ENCODE measurements around the gene GPAT3. TPM values are rescaled to one million over a fixed set of nuclear protein-coding genes. Genes with fewer than 3 reads are reported as not detected.
"Not testable (repeated sequence)": the region's sequence is repeated elsewhere in the genome, so short reads cannot be mapped to it uniquely, and the experiment has no call there.

The GPAT3 gene
- total RNA-seq, 4 donors from 2014 or later = 11.8 to 23.4 (median 21.0) TPM

GRCh38 chr4:83563998-83564397 is 28.1 kb downstream of the GPAT3 start:
- ATAC-seq (ENCODE audit: low FRiP score) = no peak
- DNase-seq (ENCODE audit: low spot score) = no peak
- TF ChIP-seq CTCF (IDR thresholded peaks at IDR 0.05) = no peak

GRCh38 chr4:83568062-83568461 is 32.2 kb downstream of the GPAT3 start:
- no peak for ATAC-seq (ENCODE audit: low FRiP score)
- no peak for DNase-seq (ENCODE audit: low spot score)
- TF ChIP-seq CTCF (IDR thresholded peaks at IDR 0.05) = no peak

DNA sequence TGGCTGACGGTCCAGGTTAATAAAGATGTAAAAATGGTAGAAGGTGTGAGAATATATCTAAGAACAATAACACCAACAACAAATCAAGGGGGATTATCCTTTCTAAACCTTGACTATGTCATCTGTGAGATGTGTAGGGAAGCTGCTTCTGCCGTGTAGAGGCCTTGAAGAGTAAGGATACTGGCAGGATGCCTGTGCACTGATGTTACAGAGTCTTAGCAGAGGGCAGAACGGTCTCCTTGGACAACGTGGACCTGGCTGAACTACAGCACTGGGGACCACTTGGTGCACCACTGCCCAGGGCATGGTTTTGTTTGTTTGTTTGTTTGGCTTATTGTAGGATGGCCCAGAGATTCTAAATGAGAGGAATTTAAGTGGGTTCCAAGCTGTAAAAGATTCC is 33.5 kb downstream of the GPAT3 start:
- DNase-seq (ENCODE audit: low spot score) (no peak), ATAC-seq (ENCODE audit: low FRiP score) (no peak)
- TF ChIP-seq CTCF (IDR thresholded peaks at IDR 0.05) = no peak

DNA sequence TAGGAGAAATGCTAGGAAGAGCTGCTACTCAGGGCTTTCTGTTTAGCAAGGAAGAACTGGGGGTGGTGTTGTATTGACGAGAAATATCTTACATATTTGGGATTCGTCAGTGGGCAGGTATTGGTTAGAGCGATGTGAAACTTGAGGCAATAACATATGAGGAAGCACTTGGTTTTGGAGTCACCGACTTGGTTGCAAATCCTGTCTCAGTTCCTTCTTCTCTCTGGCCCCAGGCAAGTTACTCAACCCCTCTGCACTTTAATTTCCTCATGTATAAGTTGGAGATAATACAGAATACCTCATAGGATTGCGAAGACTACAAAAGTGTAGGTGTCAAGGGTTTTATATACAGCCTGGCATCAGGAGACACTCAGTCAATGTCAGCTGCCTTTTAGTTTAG is 34.1 kb downstream of the GPAT3 start:
- no peak for ATAC-seq (ENCODE audit: low FRiP score)
- no peak for DNase-seq (ENCODE audit: low spot score)
- TF ChIP-seq CTCF (IDR thresholded peaks at IDR 0.05) = no peak

- TF ChIP-seq CTCF (IDR thresholded peaks at IDR 0.05) = no peak
- no peak for ATAC-seq (ENCODE audit: low FRiP score)
- DNase-seq (ENCODE audit: low spot score) = no peak
Measured at GRCh38 chr4:83572848-83573247, 36.9 kb downstream of the GPAT3 start.

- DNase-seq (ENCODE audit: low spot score) (no peak), ATAC-seq (ENCODE audit: low FRiP score) (no peak)
- no peak for TF ChIP-seq CTCF (IDR thresholded peaks at IDR 0.05)
Measured at GRCh38 chr4:83574247-83574646, 38.3 kb downstream of the GPAT3 start.

DNA sequence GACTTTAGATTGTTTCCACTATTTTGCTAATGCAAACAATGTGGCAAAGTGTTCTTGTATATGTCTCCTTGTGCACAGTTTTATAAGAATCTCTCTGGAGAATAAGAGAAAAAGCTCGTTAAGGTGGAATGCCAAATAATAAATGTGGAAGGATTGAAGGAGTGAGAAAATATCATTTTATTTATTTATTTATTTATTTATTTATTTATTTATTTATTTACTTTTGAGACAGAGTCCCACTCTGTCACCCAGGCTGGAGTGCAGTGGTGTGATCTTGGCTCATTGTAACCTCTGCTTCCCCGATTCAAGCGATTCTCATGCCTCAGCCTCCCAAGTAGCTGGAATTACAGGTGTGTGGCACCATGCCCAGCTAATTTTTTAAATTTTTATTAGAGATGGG is 40.3 kb downstream of the GPAT3 start:
- ATAC-seq (ENCODE audit: low FRiP score); DNase-seq (ENCODE audit: low spot score): not testable (repeated sequence)

Data from omental fat pad (tissue), 4 donors.